Tongue (tissue), 2 donors: ENCODE results near the gene TMSB10. TPM values are rescaled to one million over a fixed set of nuclear protein-coding genes. Genes with fewer than 3 reads are reported as not detected.
"Not testable (repeated sequence)": the region's sequence is repeated elsewhere in the genome, so short reads cannot be mapped to it uniquely, and the experiment has no call there.

ENCODE experiments used
- DNase-seq: peaks from one replicate; pipeline ENCODE4 v3.0.0-alpha.2; 2015
- total RNA-seq: library from RNA; depleted of rRNA; stranded (reverse); fragments of >200 nt; gene quantifications from one replicate; pipeline ENCODE4 v1.2.3, GENCODE V29; 2014

The TMSB10 gene
- total RNA-seq, 1 donor from 2014 or later = 1,365 TPM

DNA sequence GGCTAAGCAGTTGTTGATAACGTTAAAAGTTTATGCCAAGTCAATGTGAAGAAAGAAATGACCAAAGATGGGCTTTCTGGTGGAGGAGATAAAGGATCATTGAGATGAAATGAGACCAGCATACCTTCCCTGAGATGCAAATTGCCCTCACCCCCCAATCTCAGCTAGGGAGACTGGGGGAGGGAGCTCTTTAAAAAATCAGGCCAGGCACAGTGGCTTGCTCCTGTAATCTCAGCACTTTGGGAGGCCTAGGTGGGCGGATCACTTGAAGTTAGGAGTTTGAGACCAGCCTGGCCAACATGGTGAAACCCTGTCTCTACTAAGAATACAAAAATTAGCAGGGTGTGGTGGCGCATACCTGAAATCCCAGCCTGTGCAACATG, 34.6 kb downstream of the TMSB10 start:
- no peak for DNase-seq

DNA sequence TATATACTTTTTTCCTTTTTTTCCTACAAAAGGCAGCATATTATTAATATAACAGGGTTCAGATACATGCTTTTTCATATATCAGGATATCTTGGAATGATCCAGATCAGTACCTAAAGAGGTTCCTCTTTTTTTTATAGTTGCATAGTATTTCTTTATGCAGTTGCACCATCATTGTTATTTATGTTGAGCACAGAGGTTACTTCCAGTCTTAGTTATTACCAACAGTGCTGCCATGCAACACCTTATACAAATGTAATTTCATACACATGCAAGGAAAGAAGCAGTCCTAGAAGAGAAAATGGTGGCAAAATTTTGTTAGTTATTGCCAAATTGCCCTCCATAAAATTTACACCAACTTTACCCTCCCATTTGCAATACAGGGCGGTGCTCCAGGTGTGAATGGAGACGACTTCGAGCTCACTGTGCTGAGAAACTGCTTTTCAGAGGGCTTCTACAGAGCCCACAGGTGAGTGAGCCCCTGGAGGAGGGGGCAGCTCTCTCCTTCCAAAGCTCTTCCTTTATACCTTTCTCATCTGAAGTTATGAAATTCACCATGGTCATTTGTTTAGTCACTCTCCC, 35.5 kb downstream of the TMSB10 start:
- DNase-seq = no peak

DNA sequence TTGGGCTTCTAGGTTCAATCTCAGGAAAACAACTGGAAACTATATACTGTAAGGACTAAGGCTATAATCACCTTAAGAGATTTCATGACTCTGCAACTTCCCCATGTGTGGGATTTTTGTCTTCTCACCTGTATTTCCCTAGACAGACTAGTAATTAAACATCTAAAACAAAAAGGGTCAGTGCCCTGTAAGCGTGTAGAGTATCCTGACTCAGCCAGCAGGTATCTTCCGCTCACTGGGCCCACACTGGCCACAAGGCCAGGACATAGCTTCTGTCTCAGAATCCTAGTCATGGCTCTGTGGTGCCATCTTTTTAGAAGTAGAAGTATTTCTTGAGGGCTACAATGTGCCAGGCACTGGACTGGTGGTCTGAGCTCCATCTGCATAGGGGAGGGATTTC, 36.7 kb downstream of the TMSB10 start:
- DNase-seq = no peak

DNA sequence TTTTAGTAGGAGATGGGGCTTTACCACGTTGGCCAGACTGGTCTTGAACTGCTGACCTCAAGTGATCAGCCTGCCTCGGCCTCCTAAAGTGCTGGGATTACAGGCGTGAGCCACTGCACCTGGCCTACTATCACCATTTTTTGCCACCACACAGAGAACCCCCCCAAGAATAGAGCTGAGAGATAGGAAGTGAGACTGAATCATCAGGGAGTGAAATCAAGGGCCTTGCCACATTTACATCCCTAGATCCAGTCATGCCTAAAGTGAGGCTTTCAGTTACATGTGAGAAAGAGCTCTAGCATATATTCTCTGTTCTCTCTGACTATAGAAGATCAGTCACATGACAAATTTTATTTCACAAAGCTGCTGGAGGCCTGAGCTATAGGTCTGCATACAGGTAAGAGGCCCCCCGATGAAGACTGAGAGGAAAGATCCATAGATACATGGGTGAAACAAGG, 37.5 kb downstream of the TMSB10 start:
- no peak for DNase-seq

DNA sequence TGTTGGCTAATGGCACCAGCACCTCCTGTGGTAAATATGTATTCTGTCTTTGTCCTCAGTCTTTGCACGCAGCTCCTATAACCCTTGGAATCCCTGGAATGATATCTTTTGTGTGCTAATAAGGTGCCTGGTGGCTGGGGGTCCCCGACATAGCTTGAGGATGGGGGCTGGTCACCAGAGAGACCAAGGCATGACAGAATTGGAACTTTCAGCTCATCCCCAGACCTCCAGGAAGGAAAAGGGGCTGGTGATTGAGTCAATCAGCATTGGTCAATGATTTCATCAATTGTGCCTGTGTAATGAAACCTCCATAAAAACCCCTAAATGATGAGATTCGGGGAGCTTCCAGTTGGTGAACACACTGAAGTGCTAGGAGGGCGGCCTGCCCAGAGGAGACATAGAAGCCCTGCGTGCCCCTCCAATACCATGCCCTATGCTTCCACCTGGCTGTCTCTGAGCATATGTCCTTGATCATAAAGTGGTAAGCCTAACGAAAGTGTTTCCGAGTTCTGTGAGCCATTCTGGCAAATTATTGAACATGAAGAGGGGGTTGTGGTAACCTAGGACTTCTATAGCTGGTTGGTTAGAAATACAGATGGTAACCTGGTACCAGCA, 38.9 kb downstream of the TMSB10 start:
- no peak for DNase-seq

DNA sequence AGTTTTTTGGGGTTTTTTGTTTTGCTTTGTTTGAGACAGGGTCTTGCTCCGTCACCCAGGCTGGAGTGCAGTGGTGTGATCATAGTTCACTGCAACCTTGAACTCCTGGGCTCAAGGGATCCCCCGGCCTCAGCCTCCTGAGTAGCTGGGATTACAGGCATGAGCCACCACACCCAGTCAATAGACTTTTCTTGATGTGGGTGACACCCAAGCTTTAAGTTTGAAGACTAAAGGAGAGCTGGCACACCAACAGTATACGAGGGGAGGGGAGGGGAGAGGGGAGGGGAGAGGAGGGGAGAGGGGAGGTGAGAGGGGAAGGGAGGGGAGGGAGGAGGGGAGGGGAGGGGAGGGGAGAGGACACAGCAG, 40.4 kb downstream of the TMSB10 start:
- not testable (repeated sequence) for DNase-seq

DNA sequence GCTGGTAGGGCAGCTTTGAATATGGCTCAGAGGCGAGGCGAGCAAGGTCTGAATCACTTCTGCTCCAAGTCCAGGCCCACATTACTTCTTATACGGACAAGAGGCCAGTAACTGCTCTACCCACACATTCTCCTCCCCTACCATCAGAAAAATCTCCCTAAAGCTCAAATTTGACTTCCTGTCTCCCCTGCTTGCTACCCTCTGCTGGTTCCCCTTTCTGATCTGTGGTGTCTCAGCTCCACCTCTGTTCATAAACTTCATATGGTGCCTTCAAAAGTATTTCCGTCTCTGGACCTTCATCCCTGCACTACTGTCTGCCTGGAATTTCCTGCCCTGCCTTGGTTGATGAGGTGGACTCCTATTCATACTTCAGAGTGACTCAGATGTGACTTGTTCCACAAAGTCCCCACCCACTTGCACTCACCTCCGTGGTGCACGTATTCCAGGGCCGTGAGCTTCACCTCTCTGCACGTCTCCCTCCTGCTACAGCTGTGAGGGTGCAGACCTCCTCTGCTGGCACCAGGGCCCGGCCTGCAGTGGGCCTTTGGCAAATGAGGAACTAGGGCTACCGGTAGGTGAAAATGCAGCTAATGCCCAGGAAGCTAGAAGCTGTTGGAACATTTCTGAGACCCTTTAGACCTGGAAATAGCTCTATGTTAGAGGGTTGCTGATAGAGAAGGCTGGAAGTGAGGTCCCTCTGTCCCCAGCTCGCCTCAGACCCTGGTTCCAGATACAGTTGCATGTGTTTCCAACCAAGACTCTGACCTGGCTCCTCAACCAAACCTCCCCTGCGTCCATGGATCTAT, 41.0 kb downstream of the TMSB10 start:
- no peak for DNase-seq

DNA sequence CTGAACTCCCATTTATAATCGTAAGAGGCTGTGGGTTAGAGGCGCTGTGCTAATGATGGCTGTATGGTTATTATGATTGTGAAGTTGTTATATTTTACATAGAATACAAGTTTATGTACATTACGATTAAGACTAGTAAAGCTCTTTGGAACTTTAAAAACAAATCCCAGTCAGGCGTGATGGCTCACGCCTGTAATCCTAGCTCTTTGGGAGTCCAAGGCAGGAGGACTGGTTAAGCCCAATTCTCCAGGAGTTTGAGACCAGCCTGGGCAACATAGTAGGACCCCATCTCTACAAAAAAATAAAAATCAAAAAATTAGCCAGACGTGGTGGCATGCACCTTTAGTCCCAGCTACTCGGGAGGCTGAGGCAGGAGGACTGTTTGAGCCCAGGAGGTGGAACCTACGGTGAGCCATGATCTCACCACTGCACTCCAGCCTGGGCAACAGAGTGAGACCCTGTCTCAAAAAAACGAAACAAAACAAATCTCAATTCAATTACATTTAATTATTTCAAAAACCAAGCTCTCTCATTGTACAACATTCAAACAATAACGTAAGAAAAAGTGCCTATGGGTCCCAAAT, 41.6 kb downstream of the TMSB10 start:
- DNase-seq = no peak

DNA sequence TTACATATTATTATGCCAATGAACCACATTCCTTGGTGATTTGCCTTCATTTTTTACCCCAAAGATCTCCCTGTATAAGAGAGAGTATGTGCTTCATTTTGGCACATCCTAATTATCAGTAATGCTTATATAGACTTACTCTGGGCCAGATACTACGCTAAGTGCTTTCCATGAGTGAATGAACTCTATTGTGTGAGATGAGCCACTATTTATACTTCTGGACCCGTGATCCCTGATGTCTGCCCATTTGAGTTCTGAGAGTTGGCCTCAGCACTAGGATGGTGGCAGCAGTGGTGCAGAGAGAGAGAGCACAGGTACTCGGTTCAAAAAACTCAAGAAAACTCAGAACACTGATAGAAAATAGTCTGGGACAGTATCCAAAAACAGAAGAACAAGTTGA, 48.1 kb downstream of the TMSB10 start:
- no peak for DNase-seq

DNA sequence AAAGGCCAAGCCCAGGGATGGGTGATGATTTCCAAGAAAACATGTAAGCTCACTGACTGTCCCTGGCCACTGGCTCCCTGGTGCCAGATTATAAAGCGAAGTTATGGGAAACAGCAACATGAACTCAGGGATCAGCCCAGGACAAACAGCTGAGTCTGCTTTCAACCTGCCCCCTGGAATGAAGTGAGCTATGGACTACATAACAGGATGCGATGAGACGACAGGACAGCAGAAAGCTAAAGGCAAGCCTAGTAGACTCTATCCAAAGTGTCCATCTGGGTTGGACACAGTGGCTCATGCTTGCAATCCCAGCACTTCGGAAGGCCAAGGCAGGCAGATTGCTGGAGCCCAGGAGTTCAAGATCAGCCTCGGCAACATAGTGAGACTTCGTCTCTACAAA, 48.9 kb downstream of the TMSB10 start:
- DNase-seq = no peak

Other genes with a start within 250 kb of the TMSB10 start
- gene TRABD2A, start 24.6 kb upstream of the TMSB10 start, total RNA-seq = not detected
- gene KCMF1, start 65.5 kb downstream of the TMSB10 start, total RNA-seq = 34.5 TPM
- 11.1 TPM for gene TCF7L1, start 227.7 kb downstream of the TMSB10 start, total RNA-seq